ENCODE results near the gene MC1R. TPM values are rescaled to one million over a fixed set of nuclear protein-coding genes. Genes with fewer than 3 reads are reported as not detected.

Gene MC1R
- total and polyA plus RNA-seq, 7 donors: 0.18 to 1.8 (median 0.77) TPM

DNA sequence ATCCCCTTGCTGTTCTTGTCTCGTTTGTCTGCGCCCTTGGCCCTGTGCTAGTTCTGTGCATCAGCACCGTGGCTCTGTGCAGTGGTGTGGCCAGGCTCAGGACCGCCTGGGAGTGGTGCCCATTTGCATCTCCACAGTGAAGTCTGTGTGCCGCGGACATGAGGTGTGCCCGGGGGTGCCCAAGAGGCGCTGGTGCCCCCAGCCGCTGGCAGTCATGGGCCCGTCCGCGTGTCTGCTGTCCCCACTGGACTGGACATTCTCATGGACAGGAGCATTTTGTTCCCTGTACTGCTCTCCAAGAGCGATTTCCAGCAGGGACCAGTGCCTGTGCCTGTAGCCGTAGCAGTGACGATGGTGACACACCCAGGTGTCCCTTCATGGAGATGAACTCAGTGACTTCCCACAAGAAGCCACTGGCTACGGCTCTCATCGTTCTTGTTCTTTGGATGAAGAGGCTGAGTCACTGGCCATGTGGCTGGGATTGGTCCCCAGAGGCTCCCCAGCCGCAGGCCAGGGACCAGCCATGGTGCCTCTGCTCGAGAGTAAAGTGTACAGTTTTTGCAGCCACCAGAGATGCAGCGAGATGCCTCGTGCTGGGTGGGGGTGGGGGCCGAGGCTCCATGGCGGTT, 13.0 kb upstream of the MC1R start:
- TF ChIP-seq, protein P1, sequence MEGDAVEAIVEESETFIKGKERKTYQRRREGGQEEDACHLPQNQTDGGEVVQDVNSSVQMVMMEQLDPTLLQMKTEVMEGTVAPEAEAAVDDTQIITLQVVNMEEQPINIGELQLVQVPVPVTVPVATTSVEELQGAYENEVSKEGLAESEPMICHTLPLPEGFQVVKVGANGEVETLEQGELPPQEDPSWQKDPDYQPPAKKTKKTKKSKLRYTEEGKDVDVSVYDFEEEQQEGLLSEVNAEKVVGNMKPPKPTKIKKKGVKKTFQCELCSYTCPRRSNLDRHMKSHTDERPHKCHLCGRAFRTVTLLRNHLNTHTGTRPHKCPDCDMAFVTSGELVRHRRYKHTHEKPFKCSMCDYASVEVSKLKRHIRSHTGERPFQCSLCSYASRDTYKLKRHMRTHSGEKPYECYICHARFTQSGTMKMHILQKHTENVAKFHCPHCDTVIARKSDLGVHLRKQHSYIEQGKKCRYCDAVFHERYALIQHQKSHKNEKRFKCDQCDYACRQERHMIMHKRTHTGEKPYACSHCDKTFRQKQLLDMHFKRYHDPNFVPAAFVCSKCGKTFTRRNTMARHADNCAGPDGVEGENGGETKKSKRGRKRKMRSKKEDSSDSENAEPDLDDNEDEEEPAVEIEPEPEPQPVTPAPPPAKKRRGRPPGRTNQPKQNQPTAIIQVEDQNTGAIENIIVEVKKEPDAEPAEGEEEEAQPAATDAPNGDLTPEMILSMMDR (IDR thresholded peaks at IDR 0.05): no peak
- Histone ChIP-seq H3K36me3 (ENCODE audit: insufficient read depth in 1 of 2, low read depth in 1 of 2) (peaks cover 2 to 68% of the 10 kb centered on the region in 2 donors), H3K4me3 (no peak overlapping the region), H3K27me3 (ENCODE audit: insufficient read depth in 3 of 3, low read length in 2 of 3) (no peaks in the 10 kb centered on the region), H3K9me3 (no peaks in the 10 kb centered on the region), H3K27ac (no peak overlapping the region), H3K4me1 (peaks cover 4% of the 10 kb centered on the region)
- ATAC-seq (no peak), DNase-seq (peak in 1 of 2 donors; percentile 39)
- WGBS, 3 donors: 81 to 89% (median 85%) methylated on average over 20 to 23 of the region's 23 CpGs
- intact Hi-C loops (cut with DNase I): no loop called here

- Histone ChIP-seq H3K4me3 (no peak overlapping the region), H3K36me3 (ENCODE audit: insufficient read depth in 1 of 2, low read depth in 1 of 2) (peaks cover 0 to 69% of the 10 kb centered on the region in 2 donors), H3K27me3 (ENCODE audit: insufficient read depth in 3 of 3, low read length in 2 of 3) (no peaks in the 10 kb centered on the region), H3K27ac (no peak overlapping the region), H3K4me1 (peaks cover 4% of the 10 kb centered on the region), H3K9me3 (no peaks in the 10 kb centered on the region)
- intact Hi-C loops (cut with DNase I): no loop called here
- TF ChIP-seq, protein P1 (IDR thresholded peaks at IDR 0.05): no peak
- ATAC-seq (no peak), DNase-seq (peak in 1 of 2 donors; percentile 49)
- WGBS, 3 donors: 93 to 95% (median 94%) methylated on average over 40 of the region's 40 CpGs
These were observed 12.3 kb upstream of the MC1R start for GRCh38 chr16:89906140-89907025.

DNA sequence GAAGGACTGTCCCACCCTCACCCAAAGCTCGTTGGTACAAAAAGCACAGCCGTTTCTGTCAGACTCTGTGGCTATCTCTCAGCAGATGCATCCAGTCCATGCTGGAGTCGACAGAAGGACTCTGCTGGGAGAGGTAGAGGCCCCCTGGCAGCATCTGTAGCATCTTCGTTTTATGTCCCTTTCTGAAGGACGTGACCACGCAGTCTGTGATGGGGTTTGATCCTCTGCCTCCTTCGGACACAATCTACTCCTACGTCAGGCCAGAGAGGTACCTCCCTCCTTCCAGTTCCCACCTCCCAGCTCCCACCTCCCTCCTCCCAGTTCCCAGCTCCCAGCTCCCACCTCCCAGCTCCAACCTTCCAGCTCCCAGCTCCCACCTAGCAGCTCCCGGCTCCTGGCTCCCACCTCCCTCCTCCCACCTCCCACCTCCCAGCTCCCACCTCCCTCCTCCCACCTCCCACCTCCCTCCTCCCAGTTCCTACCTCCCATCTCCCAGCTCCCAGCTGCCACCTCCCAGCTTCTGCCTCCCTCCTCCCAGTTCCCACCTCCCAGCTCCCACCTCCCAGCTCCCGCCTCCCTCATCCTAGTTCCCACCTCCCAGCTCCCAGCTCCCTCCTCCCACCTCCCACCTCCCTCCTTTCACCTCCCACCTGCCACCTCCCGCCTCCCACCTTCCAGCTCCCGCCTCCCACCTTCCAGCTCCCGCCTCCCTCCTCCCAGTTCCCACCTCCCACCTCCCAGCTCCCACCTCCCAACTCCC, 11.4 kb upstream of the MC1R start:
- Histone ChIP-seq H3K4me3 (no peak overlapping the region), H3K36me3 (ENCODE audit: insufficient read depth in 1 of 2, low read depth in 1 of 2) (peaks cover 0 to 74% of the 10 kb centered on the region in 2 donors), H3K27ac (no peak overlapping the region), H3K9me3 (no peaks in the 10 kb centered on the region), H3K4me1 (peaks cover 4% of the 10 kb centered on the region), H3K27me3 (ENCODE audit: insufficient read depth in 3 of 3, low read length in 2 of 3) (no peaks in the 10 kb centered on the region)
- TF ChIP-seq, protein P1 (IDR thresholded peaks at IDR 0.05): no peak
- DNase-seq (peak in 1 of 2 donors; percentile 40), ATAC-seq (no peak)
- 97 to 99% (median 98%) methylated on average over 12 to 13 of the region's 13 CpGs for WGBS, 3 donors
- intact Hi-C loops (cut with DNase I): no loop called here

DNA sequence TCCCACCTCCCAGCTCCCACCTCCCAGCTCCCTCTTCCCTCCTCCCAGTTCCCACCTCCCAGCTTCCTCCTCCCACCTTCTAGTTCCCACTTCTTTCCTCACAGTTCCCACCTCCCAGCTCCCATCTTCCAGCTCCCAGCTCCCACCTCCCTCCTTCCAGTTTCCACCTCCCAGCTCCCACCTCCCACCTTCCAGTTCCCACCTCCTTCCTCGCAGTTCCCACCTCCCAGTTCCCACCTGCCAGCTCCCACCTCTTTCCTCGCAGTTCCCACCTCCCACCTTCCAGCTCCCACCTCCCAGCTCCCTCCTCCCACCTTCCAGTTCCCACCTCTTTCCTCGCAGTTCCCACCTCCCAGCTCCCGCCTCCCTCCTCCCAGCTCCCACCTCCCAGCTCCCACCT, 10.4 kb upstream of the MC1R start:
- 97 to 98% (median 97%) methylated on average over 4 of the region's 4 CpGs for WGBS, 3 donors
- peaks cover 0 to 76% of the 10 kb centered on the region in 2 donors for H3K36me3 ChIP-seq (ENCODE audit: insufficient read depth in 1 of 2, low read depth in 1 of 2)
- no peaks in the 10 kb centered on the region for H3K9me3 ChIP-seq
- no peaks in the 10 kb centered on the region for H3K27me3 ChIP-seq (ENCODE audit: insufficient read depth in 3 of 3, low read length in 2 of 3)
- TF ChIP-seq, protein P1 (IDR thresholded peaks at IDR 0.05): no peak
- H3K27ac ChIP-seq: no peak overlapping the region
- intact Hi-C loops (cut with DNase I): no loop called here
- ATAC-seq (no peak), DNase-seq (no peak)
- no peak overlapping the region for H3K4me3 ChIP-seq
- peaks cover 4% of the 10 kb centered on the region for H3K4me1 ChIP-seq

Measured in psoas muscle (tissue), 8 donors.